Measurements from ENCODE around the gene EPHA10. TPM values are rescaled to one million over a fixed set of nuclear protein-coding genes. Genes with fewer than 3 reads are reported as not detected.
"Not testable (repeated sequence)": the region's sequence is repeated elsewhere in the genome, so short reads cannot be mapped to it uniquely, and the experiment has no call there.

The EPHA10 gene
- total RNA-seq, 1 experiment from 2014 or later = not detected

DNA sequence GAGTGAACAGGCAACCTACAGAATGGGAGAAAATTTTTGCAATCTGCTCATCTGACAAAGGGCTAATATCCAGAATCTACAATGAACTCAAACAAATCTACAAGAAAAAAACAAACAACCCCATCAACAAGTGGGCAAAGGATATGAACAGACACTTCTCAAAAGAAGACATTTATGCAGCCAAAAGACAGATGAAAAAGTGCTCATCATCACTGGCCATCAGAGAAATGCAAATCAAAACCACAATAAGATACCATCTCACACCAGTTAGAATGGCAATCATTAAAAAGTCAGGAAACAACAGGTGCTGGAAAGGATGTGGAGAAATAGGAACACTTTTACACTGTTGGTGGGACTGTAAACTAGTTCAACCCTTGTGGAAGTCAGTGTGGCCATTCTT, 6.5 kb upstream of the EPHA10 start:
- not testable (repeated sequence) for DNase-seq (ENCODE audit: low read depth)

DNA sequence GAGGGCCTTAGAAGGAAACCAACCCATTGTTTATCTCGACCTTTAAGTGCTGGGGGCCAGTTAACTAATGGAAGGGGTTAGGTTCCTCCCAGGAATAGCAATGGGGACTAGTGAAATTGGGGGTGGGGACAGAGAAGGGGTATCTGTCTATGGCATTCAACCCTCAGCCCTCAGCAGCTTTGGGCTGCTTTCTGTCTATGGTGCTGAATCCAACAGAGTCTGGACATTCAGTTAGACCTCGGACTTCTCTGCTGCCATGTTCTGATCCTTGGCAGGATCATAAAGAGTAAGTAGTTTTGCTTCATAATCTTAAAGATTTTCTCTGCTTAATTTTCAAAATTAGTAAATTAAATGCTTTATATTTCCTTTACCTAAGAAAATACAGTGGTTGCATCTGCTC, 2.6 kb upstream of the EPHA10 start:
- no peak for DNase-seq (ENCODE audit: low read depth)

DNA sequence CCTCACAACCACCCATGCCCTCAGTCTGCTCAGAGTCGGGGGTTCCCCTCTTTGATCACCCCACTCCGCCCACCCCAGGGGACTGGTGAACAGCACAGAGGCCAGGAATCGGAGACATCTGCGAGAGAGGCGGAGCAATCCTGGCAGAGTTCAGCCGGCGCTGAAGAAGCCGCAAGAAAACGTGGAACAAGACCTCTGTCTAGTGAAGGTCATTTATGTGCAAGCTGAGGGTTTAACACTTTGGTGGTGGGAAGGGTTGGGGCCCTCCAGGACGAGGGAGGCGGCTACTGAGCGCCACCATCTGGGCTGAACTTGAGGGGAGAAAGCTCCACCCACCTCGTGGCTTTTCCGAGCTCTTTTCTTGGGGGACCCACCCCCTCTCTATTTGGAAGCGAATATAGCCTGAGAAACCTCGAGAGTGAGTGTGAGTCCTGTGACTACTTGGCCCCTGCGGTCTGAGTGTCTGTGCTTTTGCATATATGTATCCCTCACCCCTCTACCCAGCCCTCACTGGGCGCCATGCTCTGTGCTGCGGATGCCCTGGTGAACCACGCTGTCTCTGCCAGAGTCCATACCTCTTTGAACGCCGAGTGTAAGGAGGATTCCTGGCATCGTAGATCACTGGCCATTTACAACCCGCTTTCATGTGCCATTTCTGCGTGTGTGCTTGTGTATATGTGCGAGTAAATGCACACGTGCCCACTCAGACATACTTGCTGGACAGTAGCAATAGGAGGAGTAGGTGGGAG, 1.2 kb upstream of the EPHA10 start:
- no peak for DNase-seq (ENCODE audit: low read depth)

DNA sequence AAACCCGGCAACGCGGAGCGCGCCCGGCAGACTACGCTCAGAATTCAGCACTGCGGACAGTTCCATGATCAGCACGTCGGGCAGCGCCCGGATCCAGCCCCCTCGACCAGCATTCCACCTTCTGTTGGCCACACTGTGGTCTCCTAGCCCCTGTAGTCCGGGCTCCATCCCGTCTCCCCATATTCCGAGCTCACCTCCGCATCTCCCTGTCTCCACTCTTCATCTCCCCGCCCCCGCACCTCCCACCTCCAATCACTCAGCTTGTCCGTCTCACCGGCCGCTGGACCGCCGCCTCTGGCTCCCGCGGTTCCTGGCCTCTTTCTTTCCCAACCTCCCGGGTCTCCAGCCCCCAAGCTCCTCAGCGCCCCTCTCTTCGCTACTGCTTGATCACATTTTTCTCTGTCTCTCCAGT, 500 bp downstream of the EPHA10 start:
- DNase-seq (ENCODE audit: low read depth) = peak; percentile 10

DNA sequence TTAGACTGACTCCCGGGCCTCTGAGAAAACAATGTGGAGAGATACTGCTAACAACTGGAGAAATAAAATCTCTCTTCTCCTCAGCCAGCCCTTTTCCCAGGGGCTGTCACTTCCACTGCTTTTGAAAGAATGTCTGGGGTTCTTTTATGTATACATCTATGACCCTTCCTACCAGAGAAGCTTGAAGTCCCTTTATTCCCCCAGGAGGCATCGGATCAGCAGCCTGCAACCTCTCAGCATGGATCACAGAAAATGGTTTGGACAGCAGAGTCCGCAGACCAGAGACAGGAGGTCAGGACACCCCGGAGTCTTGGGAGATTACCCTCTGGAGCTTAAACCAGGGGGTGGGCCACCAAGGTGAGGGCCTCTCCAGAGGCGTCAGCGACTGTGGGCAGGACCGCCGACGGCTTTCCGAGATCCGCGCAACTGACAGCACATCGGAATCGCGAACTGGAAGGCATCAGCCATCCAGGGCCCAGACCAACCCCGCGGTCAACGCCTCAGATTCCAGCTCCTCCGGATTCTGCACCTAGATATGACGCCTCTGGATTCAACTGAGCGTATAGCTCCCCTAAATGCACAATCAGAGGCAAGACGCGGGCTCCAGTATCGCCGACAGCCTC, 1.0 kb downstream of the EPHA10 start:
- no peak for DNase-seq (ENCODE audit: low read depth)

DNA sequence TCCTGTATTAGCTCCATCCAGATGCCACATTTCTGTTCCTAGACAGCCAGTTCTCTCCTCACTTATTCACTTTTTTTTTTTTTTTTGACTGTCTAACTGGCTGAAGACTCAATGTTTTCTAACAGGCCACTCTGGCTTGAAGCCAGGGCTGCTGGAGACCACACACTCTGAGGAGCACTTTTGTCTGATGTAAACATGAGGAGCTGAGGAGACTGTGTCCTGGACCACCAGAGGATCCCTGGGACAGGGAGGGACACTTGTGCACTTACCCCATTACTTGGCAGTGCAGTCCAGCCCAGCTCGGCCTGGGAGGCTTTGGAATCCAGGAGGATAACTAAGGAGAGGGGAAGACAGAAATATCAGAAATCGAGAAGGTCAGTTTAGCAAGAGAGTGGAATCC, 2.4 kb downstream of the EPHA10 start:
- DNase-seq (ENCODE audit: low read depth) = no peak

DNA sequence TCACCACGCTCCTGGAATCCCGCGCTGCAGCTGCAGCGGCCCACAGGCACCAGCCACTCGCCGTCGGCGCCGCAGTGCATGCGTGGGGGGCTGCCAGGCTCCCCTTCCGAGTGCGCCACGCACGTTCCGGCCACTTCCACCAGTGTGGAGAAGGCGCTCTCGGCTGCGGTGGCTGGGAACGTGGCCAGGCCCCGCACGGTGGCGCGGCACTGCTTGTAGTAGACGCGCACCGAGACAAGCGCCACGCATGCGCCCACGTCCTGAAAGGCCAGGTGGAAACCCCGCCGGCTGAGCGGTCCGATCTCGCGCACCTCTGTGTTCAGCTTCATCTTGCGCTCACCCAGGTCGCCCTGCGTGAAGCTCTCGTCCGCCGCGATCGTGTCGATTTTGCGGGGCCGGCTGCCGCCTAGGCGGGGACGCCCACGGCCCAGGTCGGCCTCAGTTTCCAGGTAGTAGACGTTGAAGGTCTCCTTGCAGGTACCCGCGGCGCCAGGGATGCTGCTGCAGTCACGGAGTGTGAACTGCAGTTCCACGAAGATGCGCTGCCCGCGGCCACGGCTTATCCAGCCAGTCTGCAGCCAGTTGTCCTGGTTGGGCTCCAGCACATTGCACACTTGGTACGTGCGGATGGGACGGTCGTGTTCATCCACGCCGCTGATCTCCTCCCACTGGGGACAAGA, 3.4 kb downstream of the EPHA10 start:
- no peak for DNase-seq (ENCODE audit: low read depth)

DNA sequence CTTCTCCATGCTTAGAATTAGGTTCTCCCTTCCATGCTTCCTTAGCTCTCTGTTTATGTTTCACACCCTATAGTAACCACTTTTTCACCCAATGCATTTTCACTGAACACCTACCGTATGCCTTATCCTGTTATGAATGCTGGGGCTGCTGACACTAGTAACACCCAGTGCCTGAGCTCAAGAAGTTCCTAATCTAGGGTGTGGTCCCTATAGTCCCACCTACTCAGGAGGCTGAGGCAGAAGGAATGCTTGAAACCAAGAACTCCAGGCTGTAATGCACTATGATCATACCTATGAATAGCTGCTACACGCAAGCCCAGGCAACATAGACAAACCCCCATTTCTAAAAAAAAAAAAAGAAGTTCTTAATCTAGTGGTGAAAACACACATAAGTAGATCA, 5.5 kb downstream of the EPHA10 start:
- no peak for DNase-seq (ENCODE audit: low read depth)

DNA sequence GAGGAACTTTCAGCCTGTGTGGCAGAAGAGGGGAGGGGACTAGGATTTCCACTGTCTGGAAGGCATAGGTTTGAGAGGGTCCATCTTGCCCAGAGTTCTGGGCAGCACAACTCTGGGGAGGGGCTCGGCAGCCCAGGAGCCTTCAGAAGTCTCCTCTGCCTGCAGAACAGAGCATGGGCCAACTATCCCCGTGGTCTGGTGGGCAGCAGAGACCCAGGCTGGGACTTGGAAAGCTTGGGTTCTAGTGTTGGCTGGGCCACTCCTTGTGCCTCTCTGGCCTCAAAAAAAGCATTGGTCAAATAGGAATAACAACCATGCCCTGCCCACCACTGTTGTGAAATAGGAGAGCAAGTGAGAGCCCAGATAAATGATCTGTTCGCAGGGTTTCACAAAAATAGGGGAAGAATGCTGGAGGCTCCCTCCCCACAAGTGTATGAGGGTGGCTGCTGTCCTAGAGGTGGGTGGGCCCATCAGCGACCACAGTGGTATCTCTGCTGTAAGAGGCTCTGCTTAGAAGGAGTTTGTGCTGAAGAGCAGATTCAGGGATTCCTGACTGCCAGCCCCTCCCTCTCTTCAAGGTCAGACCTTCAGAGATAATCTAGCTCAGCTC, 8.9 kb downstream of the EPHA10 start:
- no peak for DNase-seq (ENCODE audit: low read depth)

DNA sequence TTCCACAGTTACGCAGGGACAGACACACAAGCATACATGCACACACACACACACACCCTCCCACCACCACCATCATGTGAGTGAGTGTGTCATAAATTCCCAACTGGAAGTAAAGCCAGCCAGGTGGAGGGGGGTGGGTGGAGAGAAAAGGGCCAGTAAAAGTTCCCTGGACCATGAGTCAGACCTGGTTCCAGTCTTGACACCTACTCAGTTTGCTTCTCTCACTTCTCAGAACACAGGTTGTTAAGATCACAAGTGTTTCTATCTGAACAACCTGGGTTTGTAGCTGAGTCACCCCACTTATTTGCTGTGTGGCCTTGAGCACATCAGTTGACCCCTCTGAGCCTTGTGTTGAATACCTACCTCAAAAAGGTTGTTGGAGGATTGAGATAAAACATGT, 9.6 kb downstream of the EPHA10 start:
- no peak for DNase-seq (ENCODE audit: low read depth)

DNA sequence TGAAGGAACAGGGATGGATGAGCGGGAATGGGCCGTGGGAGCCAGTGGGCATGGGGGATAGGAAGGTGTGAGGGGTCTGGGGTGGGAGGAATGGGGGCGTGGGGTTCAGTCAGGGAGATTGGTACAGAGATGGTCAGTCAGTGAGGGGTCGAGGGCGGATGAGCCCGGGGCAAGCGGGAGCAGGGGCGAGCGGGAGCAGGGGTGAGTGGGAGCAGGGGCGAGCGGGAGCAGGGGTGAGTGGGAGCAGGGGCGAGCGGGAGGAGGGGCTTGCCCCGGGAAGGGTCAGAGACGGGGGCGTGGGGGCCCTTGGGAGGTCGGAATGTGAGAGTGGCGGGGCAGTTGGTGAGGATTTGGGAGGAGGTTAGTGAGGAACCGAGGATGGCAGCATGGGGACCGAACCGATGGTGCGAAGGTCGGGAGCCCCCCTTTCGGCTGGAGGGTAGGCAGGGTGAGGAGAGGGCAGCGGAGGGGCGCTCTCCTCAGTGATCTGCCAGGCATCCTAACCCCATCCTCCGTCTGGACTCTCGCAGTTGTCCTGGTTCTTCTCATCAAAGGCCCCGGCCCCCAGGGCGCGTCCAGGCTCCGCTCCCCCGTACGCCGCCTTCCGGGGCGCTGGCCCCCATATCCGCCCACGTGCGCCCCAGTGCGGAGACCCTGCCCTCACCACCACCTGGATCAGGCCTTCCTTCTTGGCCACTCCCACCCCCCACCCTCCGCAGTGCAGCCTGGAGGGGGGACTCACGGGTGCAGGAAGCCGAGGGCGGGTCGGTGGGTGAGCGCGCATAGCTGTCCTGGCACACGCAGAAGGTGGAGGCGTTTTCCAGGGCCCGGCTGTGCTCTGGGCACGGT, 11.2 kb downstream of the EPHA10 start:
- DNase-seq (ENCODE audit: low read depth) = no peak

DNA sequence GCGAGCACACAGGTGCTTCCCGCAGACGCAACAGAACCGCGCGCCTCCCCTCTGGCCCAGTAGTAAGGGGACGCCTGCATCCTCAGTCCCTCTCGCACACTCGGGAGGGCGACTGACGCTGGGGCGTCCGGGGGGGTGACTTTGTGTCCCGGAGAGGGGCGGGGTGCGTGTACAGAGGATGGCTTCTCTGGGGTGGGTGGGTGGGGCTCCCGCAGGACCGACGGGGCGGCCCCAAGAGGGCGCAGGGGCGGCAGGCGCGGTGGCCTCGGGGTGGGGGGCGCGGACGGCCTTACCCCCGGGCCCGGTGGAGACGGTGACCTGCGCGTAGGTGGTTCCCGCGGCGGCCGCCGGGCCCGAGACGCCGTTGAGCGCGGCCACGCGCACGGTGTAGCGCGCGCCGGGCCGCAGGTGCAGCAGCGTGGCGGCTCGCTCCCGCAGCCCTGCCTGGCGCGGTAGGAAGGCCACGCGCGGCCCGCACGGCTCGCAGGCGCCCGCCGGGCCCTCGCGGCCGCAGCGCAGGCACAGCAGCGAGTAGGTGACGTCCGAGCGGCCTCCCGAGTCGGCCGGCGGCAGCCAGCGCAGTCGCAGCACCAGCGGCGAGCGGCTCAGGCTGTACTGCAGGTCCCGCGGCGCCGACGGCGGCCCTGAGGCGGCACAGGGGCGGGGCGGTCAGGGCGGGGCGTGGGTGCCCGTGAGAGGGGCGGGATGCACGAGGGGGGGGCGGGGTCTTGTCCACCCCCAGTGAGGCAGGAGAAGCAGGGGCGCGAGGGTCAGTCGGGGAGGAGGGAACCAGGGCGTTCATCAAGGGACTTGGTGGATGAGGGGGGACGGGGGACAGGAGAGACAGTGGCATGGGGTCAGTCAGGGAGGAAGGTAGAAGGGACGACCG, 12.1 kb downstream of the EPHA10 start:
- DNase-seq (ENCODE audit: low read depth) = no peak

DNA sequence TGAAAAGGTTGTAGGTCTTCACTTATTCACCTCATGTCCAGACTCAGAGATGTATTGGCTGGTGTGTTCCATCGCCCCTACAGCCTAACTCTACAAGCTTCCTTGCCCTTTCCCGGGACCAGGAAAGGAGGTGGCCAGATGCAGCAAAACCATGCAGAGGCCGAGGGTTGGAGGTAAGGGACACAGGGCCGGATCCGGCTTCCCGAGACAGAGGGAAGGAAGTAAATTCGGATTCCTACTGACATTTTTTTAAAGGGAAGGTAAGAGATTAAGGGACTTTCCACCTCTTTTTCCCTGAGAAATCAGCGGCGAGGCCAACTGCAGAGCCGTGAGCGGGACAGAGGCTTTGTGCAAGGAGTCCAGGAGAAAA, 12.7 kb downstream of the EPHA10 start:
- DNase-seq (ENCODE audit: low read depth) = no peak

DNA sequence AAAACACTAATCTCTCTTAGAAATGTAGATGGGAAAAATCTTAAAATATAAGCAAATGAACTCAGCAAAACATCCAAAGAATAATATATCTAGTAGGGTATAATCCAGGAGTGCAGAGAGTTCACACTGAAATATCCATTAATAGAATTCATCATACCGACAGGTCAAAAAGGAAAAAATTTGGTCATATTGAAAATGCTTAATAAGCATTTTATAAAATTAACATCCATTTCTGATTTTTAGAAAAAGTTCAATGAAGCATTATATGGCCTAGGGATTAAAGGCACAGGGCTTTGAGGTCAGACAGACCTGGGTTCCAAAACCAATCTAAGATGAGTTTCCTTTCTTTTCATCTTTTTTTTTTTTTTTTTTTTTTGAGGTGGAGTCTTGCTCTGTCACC, 16.4 kb downstream of the EPHA10 start:
- DNase-seq (ENCODE audit: low read depth) = no peak

DNA sequence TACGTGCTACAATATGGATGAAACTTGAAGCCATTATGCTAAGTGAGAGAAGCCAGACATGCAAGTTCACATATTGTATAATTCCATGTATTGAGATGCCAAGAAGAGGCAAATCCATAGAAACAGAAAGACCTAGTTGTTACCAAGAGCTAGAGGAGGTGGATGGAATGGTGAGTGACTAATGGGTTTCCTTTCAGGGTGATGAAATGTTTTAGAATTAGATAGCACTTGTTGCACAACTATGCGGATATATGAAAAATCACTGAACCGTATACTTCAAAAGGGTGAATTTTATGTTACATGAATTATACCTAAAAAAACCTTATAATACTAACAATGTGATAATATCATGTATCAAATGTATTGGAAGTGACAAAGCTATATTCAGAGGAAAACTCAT, 18.1 kb downstream of the EPHA10 start:
- no peak for DNase-seq (ENCODE audit: low read depth)

DNA sequence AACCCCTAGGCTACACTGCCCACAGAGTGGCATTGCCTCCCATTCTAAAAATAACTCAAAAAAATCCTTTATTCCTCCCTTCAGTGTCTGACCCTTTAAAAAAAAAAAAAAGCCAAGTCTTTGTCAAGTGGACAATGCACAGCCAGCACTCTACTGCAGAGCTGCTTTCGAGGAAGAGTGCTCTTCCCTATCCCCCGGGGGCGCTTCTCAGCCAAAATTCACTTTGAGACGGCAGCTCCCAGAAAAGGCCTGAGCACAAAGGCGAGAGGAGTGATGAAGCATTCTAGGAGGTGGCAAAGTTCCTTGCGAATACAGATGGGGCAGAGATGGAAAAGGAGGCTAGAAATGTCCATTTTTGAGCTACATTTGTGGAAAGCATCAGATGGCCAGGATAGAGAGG, 23.3 kb downstream of the EPHA10 start:
- no peak for DNase-seq (ENCODE audit: low read depth)

DNA sequence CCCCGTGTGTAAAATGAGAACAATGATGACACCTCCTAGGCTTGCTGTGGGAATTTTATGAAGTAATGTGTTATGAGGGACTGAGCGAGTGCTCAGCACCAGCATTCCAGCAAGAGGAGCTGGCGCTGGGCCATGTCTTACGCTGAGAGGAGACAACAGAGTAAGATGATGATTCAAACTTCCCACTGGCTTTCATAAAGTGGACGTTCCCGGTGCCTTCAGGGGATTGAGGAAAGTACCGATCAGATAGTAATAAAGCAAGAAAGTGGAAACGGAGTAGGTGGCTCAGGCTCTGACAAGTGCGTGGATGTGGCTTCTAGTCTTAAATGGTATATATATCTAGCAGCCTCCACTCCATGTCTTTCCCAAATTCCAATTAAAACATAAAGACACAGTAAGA, 23.8 kb downstream of the EPHA10 start:
- DNase-seq (ENCODE audit: low read depth) = peak; percentile 30

DNA sequence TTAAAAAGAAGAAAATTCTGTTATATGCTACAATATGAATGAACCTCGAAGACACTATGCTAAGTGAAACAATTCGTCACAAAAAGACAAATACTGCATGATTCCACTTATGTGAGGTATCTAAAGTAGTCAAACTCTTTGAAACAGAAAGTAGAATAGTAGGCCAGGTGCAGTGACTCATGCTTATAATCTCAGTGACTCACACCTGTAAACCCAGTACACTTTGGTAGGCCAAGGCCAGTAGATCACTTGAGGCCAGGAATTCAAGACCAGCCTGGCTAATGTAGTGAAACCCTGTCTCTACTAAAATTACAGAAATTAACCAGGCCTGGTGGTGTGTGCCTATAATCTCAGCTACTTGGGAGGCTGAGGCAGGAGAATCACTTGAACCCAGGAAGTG, 25.7 kb downstream of the EPHA10 start:
- peak; percentile 24 for DNase-seq (ENCODE audit: low read depth)

DNA sequence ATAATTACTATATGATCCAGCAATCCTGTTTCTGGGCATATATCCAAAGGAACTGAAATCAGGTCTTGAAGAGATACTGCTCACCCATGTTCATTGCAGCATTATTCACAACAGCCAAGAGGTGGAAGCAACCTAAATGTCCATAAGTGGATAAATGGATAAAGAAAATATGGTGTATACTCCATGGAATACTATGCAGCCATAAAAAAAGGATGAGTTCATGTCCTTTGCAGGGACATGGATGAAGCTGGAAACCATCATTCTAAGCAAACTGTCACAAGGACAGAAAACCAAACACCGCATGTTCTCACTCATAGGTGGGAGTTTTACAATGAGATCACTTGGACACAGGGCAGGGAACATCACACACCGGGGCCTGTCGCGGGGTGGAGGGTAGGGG, 26.3 kb downstream of the EPHA10 start:
- DNase-seq (ENCODE audit: low read depth) = not testable (repeated sequence)

DNA sequence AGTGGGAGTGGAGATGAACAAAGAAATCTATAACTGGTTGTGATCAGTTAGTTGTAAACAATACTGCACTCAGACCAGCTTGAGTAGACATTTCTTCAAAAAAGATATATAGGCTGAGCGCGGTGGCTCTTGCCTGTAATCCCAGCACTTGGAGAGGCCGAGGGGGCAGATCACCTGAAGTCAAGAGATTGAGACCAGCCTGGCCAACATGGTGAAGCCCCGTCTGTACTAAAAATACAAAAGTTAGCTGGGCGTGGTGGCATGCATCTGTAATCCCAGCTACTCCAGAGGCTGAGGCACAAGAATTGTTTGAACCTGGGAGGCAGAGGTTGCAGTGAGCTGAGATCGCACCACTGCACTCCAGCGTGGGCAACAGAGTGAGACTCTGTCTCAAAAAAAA, 26.9 kb downstream of the EPHA10 start:
- not testable (repeated sequence) for DNase-seq (ENCODE audit: low read depth)

Measured in LHCN-M2 (cell line).